Activated CD8-positive, alpha-beta memory T cell treated with anti-CD3 and anti-CD28 coated beads, Interleukin-2, amount 10 ng/mL, durations not matched to agents 7 days and 5 days (primary cell): ENCODE measurements around the gene SSUH2. TPM values are rescaled to one million over a fixed set of nuclear protein-coding genes. Genes with fewer than 3 reads are reported as not detected.

ENCODE experiments used
- ATAC-seq: fragments of 150-1000 bp; cut with Tn5 transposase; one replicate; pipeline ENCODE4 v1.10.0; 2021; ENCODE audit warnings: moderate library complexity
- CTCF ChIA-PET: fragments of 350-600 bp; sonication (Branson Sonifier 250); formaldehyde crosslinking; loops from one replicate; lab custom pipeline; 2021; ENCODE audit warnings: antibody characterized with exemption; lab: Charles Lee
- DNase-seq: peaks from one replicate; pipeline ENCODE4 v3.0.0-alpha.2; 2020
- H3K27ac Mint-ChIP-seq: one replicate; pipeline ENCODE4 v1.8.0; 2021; ENCODE audit warnings: mild to moderate bottlenecking, mixed read lengths
- H3K27me3 Mint-ChIP-seq: one replicate; pipeline ENCODE4 v1.8.0; 2021; ENCODE audit warnings: mixed read lengths
- H3K36me3 Mint-ChIP-seq: one replicate; pipeline ENCODE4 v1.8.0; 2021; ENCODE audit warnings: mild to moderate bottlenecking, mixed read lengths
- H3K4me1 Mint-ChIP-seq: one replicate; pipeline ENCODE4 v1.8.0; 2021; ENCODE audit warnings: mixed read lengths
- H3K4me3 Mint-ChIP-seq: one replicate; pipeline ENCODE4 v1.8.0; 2021; ENCODE audit warnings: mild to moderate bottlenecking, moderate library complexity, mixed read lengths
- H3K9me3 Mint-ChIP-seq: one replicate; pipeline ENCODE4 v1.8.0; 2022; ENCODE audit warnings: low read depth, mixed read lengths
- total RNA-seq, 2 experiments: library from RNA; stranded (reverse); gene quantifications; one replicate each; pipeline ENCODE4 v1.2.3, GENCODE V29; 2021

Gene SSUH2
- total RNA-seq, 2 experiments from 2014 or later = 0.09 TPM; not detected in 1

- CTCF ChIA-PET = no interaction called here
Measured at GRCh38 chr3:8574670-8575322, 69.8 kb downstream of the SSUH2 start.

GRCh38 chr3:8574040-8574669 lies 70.4 kb downstream of the SSUH2 start:
- CTCF ChIA-PET = no interaction called here
- Mint-ChIP-seq H3K9me3 (no peaks in the 10 kb centered on the region), H3K27ac (no peak overlapping the region), H3K36me3 (no peaks in the 10 kb centered on the region), H3K27me3 (no peaks in the 10 kb centered on the region), H3K4me1 (peaks cover 14% of the 10 kb centered on the region), H3K4me3 (no peak overlapping the region)
- DNase-seq = no peak
- ATAC-seq = no peak

More at GRCh38 chr3:8574670-8575322, 69.8 kb downstream of the SSUH2 start:
- Mint-ChIP-seq H3K27me3 (no peaks in the 10 kb centered on the region), H3K4me1 (peaks cover 14% of the 10 kb centered on the region), H3K36me3 (no peaks in the 10 kb centered on the region), H3K4me3 (no peak overlapping the region), H3K27ac (no peak overlapping the region), H3K9me3 (no peaks in the 10 kb centered on the region)
- ATAC-seq = no peak
- no peak for DNase-seq

- Mint-ChIP-seq H3K9me3 (no peaks in the 10 kb centered on the region), H3K4me1 (peaks cover 14% of the 10 kb centered on the region), H3K4me3 (no peak overlapping the region), H3K27me3 (no peaks in the 10 kb centered on the region), H3K36me3 (no peaks in the 10 kb centered on the region), H3K27ac (no peak overlapping the region)
- no peak for DNase-seq
- ATAC-seq = no peak
- CTCF ChIA-PET = no interaction called here
Measured at GRCh38 chr3:8573342-8573926, 71.2 kb downstream of the SSUH2 start.

GRCh38 chr3:8571256-8571655 lies 73.3 kb downstream of the SSUH2 start:
- no peaks in the 10 kb centered on the region for H3K36me3 Mint-ChIP-seq
- H3K4me1 Mint-ChIP-seq = peaks cover 14% of the 10 kb centered on the region
- CTCF ChIA-PET = no interaction called here
- no peak overlapping the region for H3K27ac Mint-ChIP-seq
- H3K9me3 Mint-ChIP-seq = no peaks in the 10 kb centered on the region
- H3K4me3 Mint-ChIP-seq = no peak overlapping the region
- H3K27me3 Mint-ChIP-seq = no peaks in the 10 kb centered on the region
- ATAC-seq (peak; percentile 36), DNase-seq (peak; percentile 43)

Other genes with a start within 250 kb of the SSUH2 start
- 10 to 100 TPM in 1 of 2 experiments, 1 to 10 TPM in 1; 2.3 to 10.0 TPM for gene LMCD1, start 143.0 kb downstream of the SSUH2 start, total RNA-seq
- not detected for gene CAV3, start 89.0 kb upstream of the SSUH2 start, total RNA-seq
- 1 to 10 TPM; 1.3 to 1.4 TPM for gene OXTR, start 124.8 kb upstream of the SSUH2 start, total RNA-seq